Activated CD8-positive, alpha-beta memory T cell treated with anti-CD3 and anti-CD28 coated beads for 24 hours (primary cell): Measurements from ENCODE around the gene LIPE.

Experiments
- DNase-seq: peaks from one replicate; pipeline ENCODE4 v3.0.0-alpha.2; 2020

LIPE gene

GRCh38 chr19:42375415-42376176 is 51.6 kb downstream of the LIPE start:
- no peak for DNase-seq

- no peak for DNase-seq
Observed at GRCh38 chr19:42374826-42375376, 52.3 kb downstream of the LIPE start.

DNA sequence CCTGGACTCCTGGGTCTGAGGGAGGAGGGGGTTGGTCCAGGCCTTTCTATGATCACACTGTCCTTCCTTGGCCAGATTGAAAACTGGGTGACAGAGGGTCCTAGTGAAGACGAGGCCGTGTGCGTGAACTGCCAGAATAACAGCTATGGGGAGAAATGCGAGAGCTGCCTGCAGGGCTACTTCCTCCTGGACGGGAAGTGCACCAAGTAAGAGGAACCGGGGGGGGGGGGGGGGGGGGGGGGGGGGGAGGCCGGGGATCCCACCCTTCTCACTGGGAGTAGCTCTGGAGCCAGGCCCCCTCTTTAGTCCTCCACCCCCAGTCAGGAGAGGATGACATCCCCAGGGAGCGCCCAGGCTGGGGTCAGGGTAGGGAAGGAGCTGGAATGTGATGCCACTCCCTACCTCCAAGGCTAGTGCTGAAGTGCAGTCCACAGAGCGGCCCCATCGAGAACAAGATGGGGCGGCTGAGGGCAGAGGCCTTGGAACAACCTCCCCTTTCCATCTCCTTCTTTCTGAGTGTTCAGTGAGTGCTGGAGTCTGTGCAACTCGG is 56.5 kb downstream of the LIPE start:
- no peak for DNase-seq

DNA sequence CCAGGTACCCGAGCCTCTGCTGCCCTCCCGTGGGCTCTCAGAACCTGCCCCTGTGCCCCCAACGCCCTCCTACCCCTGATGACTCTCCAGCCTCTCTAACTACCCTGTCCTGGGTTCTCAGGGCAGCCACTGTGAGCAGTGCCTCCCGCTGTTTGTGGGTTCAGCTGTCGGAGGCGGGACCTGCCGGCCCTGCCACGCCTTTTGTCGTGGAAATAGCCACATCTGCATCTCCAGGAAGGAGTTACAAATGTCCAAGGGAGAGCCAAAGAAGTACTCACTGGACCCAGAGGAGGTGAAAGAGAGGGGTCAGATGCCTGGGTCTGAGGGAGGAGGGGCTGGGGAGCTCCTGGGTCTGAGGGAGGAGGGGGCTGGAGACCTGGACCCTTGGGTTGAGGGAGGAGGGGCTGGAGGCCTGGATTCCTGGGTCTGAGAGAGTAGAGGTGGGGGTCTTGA is 57.1 kb downstream of the LIPE start:
- DNase-seq: no peak

DNA sequence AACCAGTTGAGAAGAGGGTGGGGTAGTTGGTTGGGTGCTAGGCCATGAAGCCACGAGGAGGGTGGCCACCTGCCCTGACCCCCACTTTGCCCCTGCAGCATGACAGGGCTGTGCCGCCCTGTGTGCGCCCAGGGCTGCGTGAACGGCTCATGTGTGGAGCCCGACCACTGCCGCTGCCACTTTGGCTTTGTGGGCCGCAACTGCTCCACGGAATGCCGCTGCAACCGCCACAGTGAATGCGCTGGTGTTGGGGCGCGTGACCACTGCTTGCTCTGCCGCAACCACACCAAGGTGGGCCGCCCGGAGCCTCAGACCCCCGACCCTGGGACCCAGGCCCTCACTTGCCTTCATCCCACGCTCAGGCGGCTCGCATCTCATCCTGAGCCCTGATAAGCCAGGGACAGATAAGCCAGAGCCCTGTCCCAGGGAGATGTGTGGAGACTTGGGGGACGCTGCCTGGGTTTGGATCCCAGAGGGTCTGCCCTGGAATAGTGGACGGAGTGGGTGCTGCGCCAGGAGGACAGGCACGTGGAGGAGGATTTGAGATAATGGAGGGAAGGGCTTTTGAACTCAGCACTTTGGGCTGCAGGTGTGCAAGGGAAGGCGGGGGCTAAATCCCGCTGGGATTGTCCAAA is 57.6 kb downstream of the LIPE start:
- no peak for DNase-seq

DNA sequence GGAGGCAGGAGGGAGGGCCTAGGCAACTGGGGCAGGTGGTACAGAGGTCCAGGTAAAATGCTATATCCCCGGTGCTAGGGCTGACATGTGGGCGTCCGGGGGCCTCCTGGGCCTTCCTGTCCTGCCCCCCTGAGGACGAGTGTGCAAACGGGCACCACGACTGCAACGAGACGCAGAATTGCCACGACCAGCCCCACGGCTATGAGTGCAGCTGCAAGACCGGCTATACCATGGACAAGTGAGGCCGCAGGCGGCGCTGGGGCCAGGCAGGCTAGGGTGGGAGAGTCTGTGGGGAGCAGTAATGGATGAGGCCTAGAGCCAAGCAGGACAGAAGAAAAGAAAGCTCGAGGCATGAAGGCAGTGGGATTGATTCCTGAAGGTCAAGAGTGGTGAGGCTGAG is 58.4 kb downstream of the LIPE start:
- DNase-seq: no peak

GRCh38 chr19:42368360-42368759 is 58.8 kb downstream of the LIPE start:
- DNase-seq: no peak

GRCh38 chr19:42367929-42368328 is 59.3 kb downstream of the LIPE start:
- DNase-seq: no peak

- DNase-seq: no peak
Observed at GRCh38 chr19:42366673-42367072, 60.5 kb downstream of the LIPE start.

DNA sequence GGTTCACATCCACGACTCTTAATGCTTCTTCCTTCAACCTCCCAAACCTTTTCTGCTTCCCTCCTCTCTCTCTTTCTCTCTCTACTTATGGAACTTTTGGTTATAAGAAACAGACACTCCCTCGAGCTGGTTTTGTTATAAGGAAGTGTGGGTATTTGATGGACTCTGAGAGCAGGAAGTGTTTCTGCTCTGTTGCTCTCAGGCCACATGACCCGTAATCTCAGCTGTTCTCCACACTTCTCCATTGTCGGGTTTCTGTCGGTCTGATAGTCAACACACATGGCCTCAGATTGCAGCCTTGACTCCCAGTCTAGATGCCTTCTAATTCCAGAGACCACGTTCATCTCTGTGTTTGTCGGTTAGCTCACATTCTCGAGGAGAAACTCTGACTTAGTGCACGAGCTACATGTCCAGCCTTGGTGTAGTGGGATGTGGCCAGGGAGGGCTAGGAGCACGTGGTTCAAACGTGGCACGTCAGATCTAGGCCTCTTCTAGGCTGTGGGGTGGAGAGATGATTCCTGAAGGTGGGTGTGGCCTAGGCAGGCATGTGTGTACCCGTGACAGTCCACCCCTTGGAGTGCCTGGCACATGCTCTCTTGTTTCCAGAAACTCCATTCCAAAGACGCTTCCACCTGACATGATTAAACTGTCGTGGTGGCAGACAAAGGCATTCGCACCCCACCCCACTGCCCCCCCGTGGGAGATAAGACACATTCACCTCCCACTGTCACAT is 63.4 kb downstream of the LIPE start:
- no peak for DNase-seq

DNA sequence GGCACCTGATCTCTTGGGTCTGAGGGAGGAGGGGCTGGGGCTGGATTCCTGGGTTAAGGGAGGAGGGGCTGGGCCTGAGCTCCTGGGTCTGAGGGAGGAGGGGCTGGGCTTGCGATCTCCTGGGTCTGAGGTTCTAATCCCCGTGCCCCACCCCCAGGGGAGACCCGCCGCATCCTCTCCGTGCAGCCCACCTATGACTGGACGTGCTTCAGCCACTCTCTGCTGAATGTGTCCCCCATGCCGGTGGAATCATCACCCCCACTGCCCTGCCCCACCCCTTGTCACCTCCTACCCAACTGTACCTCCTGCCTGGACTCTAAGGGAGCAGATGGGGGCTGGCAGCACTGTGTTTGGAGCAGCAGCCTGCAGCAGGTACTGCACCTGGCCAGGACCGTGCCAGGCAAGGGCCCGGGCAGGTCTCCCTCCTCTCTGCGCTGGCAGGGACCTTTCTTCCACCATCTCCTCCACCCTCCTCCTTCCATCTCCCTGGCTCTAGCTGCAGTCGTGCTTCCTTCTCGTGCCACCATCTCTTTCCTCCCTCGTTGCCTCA is 64.2 kb downstream of the LIPE start:
- no peak for DNase-seq

- no peak for DNase-seq
Observed at GRCh38 chr19:42362342-42362741, 64.8 kb downstream of the LIPE start.

GRCh38 chr19:42361545-42361910 is 65.7 kb downstream of the LIPE start:
- no peak for DNase-seq

DNA sequence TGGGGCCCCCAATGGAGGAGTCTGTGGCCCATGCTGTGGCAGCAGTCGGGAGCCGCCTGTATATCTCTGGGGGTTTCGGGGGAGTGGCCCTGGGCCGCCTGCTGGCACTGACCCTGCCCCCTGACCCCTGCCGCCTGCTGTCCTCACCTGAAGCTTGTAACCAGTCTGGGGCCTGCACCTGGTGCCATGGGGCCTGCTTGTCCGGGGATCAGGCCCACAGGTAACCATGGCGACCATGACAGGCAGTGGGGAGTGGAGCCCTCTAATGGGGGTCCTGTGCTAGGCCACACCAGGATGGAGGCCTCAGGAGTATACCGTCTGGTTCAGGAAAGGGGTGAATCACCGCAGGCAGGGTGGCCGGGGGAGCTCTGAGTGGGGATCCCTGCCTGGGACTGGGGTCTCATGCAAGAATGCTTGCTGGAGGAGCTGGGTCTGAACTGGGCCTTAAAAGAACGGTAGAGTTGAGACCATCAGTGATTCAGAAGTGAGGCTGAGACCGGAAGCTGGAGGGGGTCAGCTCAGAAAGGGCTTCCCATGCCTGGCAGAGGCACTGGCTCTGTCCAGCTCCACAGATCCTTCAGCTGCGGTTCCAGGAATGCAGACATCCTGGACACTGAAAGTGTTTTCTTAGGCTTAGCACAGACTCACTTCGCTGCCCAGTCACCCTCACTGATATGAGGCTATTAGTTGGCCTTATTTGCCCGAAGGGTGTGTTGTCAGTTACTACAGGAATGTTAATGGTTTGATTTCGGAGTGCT is 66.2 kb downstream of the LIPE start:
- DNase-seq: no peak

DNA sequence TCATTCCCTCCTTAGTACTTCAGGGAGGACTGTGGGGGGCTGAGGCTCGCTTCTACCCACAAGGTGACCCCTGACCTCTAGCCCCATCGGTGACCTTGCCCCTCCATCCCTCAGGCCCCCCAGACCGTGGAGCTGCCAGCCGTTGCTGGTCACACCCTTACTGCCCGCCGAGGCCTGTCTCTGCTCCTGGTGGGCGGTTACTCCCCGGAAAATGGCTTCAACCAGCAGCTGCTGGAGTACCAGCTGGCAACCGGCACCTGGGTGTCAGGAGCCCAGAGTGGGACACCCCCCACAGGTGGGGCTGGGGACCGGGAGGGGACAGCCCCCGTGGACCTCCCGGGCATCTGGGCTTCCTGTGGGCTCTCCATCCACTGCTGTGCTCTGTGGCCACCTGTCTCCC is 69.9 kb downstream of the LIPE start:
- DNase-seq: no peak

- DNase-seq: no peak
Observed at GRCh38 chr19:42356686-42357085, 70.5 kb downstream of the LIPE start.

DNA sequence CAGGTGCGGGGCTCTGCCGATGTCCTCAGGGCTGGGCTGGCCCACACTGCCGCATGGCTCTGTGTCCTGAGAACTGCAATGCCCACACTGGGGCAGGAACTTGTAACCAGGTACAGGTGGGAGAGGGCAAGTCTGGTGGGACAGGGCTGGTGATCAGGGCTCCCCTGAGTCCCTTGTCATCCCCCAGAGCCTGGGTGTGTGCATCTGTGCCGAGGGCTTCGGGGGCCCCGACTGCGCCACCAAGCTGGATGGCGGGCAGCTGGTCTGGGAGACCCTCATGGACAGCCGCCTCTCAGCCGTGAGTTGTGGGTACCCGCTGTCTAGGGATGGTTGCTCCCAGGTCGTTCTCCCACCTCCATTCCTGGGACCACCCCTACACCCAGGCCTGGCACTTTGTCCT is 71.3 kb downstream of the LIPE start:
- DNase-seq: no peak

GRCh38 chr19:42353341-42354015 is 73.7 kb downstream of the LIPE start:
- DNase-seq: no peak

DNA sequence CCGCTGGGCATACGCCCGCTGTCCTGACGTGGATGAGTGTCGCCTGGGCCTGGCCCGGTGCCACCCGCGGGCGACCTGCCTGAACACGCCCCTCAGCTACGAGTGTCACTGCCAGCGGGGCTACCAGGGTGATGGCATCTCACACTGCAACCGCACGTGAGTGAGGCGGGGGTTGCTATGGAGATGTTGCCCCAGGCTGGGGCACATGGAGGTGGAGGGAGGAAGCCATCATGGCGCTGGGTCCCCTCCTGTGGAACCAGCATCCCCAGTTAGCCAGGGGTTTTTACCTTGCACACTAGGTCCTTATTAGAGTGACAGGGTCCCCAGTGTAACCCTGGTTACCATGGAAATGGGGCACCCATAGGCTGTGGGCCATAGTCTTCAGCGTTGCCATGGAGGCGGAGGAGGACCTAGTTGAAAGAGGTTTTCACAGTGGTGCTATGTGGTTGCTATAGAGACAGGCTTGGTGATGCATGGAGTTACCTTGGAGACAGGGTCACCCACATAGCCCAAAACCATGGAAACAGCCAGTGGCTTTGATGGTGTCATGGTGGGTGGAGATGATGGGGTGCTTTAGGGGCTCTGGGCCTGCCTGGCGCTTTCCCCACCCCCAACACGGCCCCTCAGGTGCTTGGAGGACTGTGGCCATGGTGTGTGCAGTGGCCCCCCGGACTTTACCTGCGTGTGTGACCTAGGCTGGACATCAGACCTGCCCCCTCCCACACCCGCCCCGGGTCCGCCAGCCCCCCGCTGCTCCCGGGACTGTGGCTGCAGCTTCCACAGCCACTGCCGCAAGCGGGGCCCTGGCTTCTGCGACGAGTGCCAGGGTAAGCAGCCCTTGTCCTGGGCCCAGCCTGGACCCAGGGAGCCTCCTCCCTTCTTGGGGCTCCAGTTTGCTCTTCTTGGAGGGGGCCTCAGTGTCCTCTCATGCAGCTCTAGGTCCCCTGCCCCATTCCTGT is 74.6 kb downstream of the LIPE start:
- DNase-seq: no peak
